Measurements from ENCODE around the gene GLTPD2. TPM values are rescaled to one million over a fixed set of nuclear protein-coding genes. Genes with fewer than 3 reads are reported as not detected.
A peak's percentile ranks its signal among the peaks of the same experiment; 100 is the strongest.

GLTPD2 gene
- total RNA-seq, 1 experiment from 2014 or later, result not detected

- no peaks in the 10 kb centered on the region for H3K9me3 ChIP-seq (ENCODE audit: control insufficient read depth, insufficient read depth, low read depth, low read length)
- ATAC-seq (0 out of 2 replicates have a peak, but pooled peaks have one; percentile 40), DNase-seq (ENCODE audit: low read depth, low spot score) (no peak)
- no peak overlapping the region for H3K4me3 ChIP-seq (ENCODE audit: low read depth in 2 of 2, low read length in 2 of 2)
- H3K4me1 ChIP-seq (ENCODE audit: control insufficient read depth, insufficient read depth, low read length), result no peaks in the 10 kb centered on the region
- POLR2A ChIA-PET, result no interaction called here
- no peak overlapping the region for H3K27ac ChIP-seq (ENCODE audit: low read length)
- H3K27me3 ChIP-seq (ENCODE audit: control insufficient read depth, insufficient read depth, low read length), result peaks cover 2% of the 10 kb centered on the region
- H3K36me3 ChIP-seq (ENCODE audit: control insufficient read depth, insufficient read depth, low read length), result no peaks in the 10 kb centered on the region
- TF ChIP-seq REST (IDR thresholded peaks at IDR 0.05; ENCODE audit: insufficient read depth in 1 of 2, low read depth in 2 of 2, low read length in 1 of 2) (no peak), CTCF (IDR thresholded peaks at IDR 0.05) (no peak)
- CTCF ChIA-PET, result no interaction called here
- BruUV-seq (replicated peaks), result no TSS peak
- intact Hi-C loops (cut with micrococcal nuclease; ENCODE audit: unreplicated experiment) (no loop called here), in situ Hi-C loops (cut with HindIII; ENCODE audit: low pct_unique_long_range_greater_than_20kb, low sequenced_read_pairs) (no loop called here)
Measured at GRCh38 chr17:4744999-4745969, 43.5 kb upstream of the GLTPD2 start.

GRCh38 chr17:4747847-4748246 is 40.9 kb upstream of the GLTPD2 start:
- H3K9me3 ChIP-seq (ENCODE audit: control insufficient read depth, insufficient read depth, low read depth, low read length), result no peaks in the 10 kb centered on the region
- no peak overlapping the region for H3K4me3 ChIP-seq (ENCODE audit: low read depth in 2 of 2, low read length in 2 of 2)
- CTCF ChIA-PET, result no interaction called here
- H3K4me1 ChIP-seq (ENCODE audit: control insufficient read depth, insufficient read depth, low read length), result no peaks in the 10 kb centered on the region
- no peak overlapping the region for H3K27ac ChIP-seq (ENCODE audit: low read length)
- POLR2A ChIA-PET, result no interaction called here
- DNase-seq (ENCODE audit: low read depth, low spot score), result no peak
- H3K36me3 ChIP-seq (ENCODE audit: control insufficient read depth, insufficient read depth, low read length), result no peaks in the 10 kb centered on the region
- peaks cover 2% of the 10 kb centered on the region for H3K27me3 ChIP-seq (ENCODE audit: control insufficient read depth, insufficient read depth, low read length)
- intact Hi-C loops (cut with micrococcal nuclease; ENCODE audit: unreplicated experiment) (no loop called here), in situ Hi-C loops (cut with HindIII; ENCODE audit: low pct_unique_long_range_greater_than_20kb, low sequenced_read_pairs) (no loop called here)
- no peak for ATAC-seq
- no peak for TF ChIP-seq POLR2AphosphoS5 (IDR thresholded peaks at IDR 0.05; ENCODE audit: low read depth, low read length)
- TF ChIP-seq CTCF (IDR thresholded peaks at IDR 0.05), result no peak
- TF ChIP-seq REST (IDR thresholded peaks at IDR 0.05; ENCODE audit: insufficient read depth in 1 of 2, low read depth in 2 of 2, low read length in 1 of 2), result no peak
- TF ChIP-seq TCF7L2 (IDR thresholded peaks at IDR 0.05; ENCODE audit: low read depth, low read length), result no peak
- TF ChIP-seq SIN3A (IDR thresholded peaks at IDR 0.05; ENCODE audit: borderline replicate concordance, insufficient read depth, low read depth, low read length), result no peak
- no TSS peak for BruUV-seq (replicated peaks)

All from Panc1 (cell line).